ENCODE results near the gene SORCS2.

DNA sequence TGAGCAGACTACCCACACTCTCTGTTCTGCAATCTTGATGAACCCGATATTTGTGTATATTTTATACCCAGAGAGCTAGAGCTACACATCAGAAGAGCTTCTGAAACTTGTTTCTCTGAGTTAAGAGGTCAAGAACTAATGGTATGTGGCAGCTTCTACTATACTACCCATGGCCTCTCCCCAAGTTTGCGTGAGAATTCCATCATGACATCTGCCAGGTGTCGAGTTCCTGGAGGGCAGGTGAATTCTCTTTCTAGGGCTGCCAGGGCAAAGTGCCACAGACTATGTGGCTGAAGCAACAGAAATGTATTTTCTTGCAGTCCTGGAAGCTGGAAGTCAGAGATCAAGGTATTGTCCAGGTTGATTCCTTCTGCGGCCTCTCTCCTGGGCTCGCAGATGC, 4.4 kb downstream of the SORCS2 start:
- TF ChIP-seq, protein P1, sequence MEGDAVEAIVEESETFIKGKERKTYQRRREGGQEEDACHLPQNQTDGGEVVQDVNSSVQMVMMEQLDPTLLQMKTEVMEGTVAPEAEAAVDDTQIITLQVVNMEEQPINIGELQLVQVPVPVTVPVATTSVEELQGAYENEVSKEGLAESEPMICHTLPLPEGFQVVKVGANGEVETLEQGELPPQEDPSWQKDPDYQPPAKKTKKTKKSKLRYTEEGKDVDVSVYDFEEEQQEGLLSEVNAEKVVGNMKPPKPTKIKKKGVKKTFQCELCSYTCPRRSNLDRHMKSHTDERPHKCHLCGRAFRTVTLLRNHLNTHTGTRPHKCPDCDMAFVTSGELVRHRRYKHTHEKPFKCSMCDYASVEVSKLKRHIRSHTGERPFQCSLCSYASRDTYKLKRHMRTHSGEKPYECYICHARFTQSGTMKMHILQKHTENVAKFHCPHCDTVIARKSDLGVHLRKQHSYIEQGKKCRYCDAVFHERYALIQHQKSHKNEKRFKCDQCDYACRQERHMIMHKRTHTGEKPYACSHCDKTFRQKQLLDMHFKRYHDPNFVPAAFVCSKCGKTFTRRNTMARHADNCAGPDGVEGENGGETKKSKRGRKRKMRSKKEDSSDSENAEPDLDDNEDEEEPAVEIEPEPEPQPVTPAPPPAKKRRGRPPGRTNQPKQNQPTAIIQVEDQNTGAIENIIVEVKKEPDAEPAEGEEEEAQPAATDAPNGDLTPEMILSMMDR (IDR thresholded peaks at IDR 0.05) = no peak
- no peak for TF ChIP-seq POLR2A (IDR thresholded peaks at IDR 0.05)

Measured in Peyer's patch (tissue), 4 donors.